Mammary epithelial cell (primary cell): ENCODE measurements around the gene FRMD5.

Experiments
- CTCF ChIP-seq, 2 donors: IDR thresholded peaks in 1 of 2; conservative IDR thresholded peaks in 1 of 2; 2 replicates each; pipeline ENCODE4 v1.5.1; 2011 to 2012; ENCODE audit warnings: inconsistent platforms in 2 of 2, low read length in 2 of 2, mild to moderate bottlenecking in 2 of 2, control low read depth in 1 of 2, low read depth in 1 of 2; ENCODE audit not compliant: insufficient read depth in 1 of 2; ENCODE audit errors: extremely low read depth in 1 of 2
- EZH2 ChIP-seq: IDR thresholded peaks from 2 replicates; pipeline ENCODE4 v1.6.1; 2012; ENCODE audit warnings: low read length, inconsistent platforms, borderline replicate concordance

GRCh38 chr15:43911235-43911781, 283.8 kb downstream of the FRMD5 start:
- TF ChIP-seq CTCF (conservative IDR thresholded peaks at IDR 0.05 in 1 of 2, IDR thresholded peaks at IDR 0.05 in 1 of 2; ENCODE audit: extremely low read depth in 1 of 2, insufficient read depth in 1 of 2, low read depth in 1 of 2, low read length in 2 of 2), result no peak
- no peak for TF ChIP-seq EZH2
